Lower leg skin (tissue), 4 donors: Measurements from ENCODE around the gene C5AR2. TPM values are rescaled to one million over a fixed set of nuclear protein-coding genes. Genes with fewer than 3 reads are reported as not detected.

Source experiments
- DNase-seq, 2 donors: peaks; one replicate each; pipeline ENCODE4 v3.0.0-alpha.2; 2019; ENCODE audit warnings: low spot score in 2 of 2
- H3K4me3 ChIP-seq: fragments of 200-600 bp; sonication (generic); 2 replicates; pipeline ENCODE4 v1.5.1; 2017; ENCODE audit warnings: mild to moderate bottlenecking, low read depth; ENCODE audit not compliant: poor library complexity, severe bottlenecking
- POLR2A ChIP-seq, 2 donors: fragments of 450-650 bp; IDR thresholded peaks; one replicate each; pipeline ENCODE4 v1.6.1; 2016 to 2017; ENCODE audit warnings: antibody characterized with exemption in 2 of 2, mild to moderate bottlenecking in 1 of 2, moderate library complexity in 1 of 2
- WGBS, 2 donors: methylation state at CpG; one replicate each; pipeline ENCODE4 v1.1.5; 2018; 5-methylcytosine and 5-hydroxymethylcytosine counted together
- intact Hi-C: fragments of 100-400 bp; cut with DNase I; formaldehyde crosslinking; loops from one replicate; pipeline ENCODE4 v1.15.0; 2023; ENCODE audit warnings: low total_unique reads
- total RNA-seq, 4 donors: library from RNA; depleted of rRNA; stranded (reverse); fragments of >200 nt; gene quantifications; one replicate each; pipeline ENCODE4 v1.1.0, GENCODE V29; 2016
- TF ChIP-seq, protein P1 (sequence below), 3 donors: fragments of 450-650 bp; IDR thresholded peaks; one replicate each; pipeline ENCODE4 v1.5.1; 2016; ENCODE audit warnings: antibody characterized with exemption in 3 of 3, mild to moderate bottlenecking in 3 of 3, moderate library complexity in 2 of 3

The C5AR2 gene
- total RNA-seq, 4 donors from 2014 or later, result 0.91 to 3.5 (median 1.7) TPM

DNA sequence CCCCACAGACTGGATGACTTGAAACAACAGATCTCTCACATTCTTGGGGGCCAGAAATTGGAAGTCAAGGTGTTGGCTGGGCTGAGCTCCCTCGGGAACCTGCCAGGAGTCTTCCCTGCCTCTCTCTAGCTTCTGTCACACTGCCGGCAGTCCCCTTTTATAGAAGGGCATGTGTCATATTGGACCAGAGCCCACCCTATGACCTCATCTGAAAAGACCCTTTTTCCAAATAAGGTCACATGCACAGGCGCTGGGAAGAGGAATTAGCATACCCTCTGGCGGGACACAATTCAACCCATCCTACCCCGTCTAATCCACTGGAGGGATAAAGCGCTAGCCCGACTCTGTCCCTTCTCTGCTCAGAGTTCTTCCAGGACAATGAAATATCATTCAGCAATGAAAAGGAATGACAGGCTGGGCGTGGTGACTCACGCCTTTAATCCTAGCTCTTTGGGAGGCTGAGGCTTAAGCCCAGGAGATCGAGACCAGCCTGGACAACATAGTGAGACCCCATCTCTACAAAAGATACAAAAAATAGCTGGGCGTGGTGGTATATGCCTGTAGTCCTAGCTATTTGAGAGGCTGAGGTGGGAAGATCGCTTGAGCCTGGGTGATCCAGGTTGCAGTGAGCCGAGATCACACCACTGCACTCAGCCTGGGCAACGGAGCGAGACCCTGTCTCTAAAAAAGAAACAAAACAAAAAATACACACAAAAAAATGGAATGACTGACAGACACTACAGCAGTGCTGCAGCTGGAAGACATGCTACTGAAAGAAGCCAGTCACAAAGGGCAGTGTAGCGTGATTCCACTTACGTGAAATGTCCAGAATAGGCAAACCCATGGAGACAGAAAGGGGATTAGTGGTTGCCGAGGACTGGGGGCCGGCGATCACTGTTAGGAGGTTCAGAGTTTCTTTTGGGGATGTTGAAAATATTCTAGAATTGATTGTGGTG lies 58.8 kb downstream of the C5AR2 start:
- TF ChIP-seq, protein P1, sequence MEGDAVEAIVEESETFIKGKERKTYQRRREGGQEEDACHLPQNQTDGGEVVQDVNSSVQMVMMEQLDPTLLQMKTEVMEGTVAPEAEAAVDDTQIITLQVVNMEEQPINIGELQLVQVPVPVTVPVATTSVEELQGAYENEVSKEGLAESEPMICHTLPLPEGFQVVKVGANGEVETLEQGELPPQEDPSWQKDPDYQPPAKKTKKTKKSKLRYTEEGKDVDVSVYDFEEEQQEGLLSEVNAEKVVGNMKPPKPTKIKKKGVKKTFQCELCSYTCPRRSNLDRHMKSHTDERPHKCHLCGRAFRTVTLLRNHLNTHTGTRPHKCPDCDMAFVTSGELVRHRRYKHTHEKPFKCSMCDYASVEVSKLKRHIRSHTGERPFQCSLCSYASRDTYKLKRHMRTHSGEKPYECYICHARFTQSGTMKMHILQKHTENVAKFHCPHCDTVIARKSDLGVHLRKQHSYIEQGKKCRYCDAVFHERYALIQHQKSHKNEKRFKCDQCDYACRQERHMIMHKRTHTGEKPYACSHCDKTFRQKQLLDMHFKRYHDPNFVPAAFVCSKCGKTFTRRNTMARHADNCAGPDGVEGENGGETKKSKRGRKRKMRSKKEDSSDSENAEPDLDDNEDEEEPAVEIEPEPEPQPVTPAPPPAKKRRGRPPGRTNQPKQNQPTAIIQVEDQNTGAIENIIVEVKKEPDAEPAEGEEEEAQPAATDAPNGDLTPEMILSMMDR (IDR thresholded peaks at IDR 0.05), result no peak
- no peak for TF ChIP-seq POLR2A (IDR thresholded peaks at IDR 0.05)
- H3K4me3 ChIP-seq, result no peak overlapping the region
- intact Hi-C loops, result no loop called here
- WGBS, 2 donors, result 75 to 77% methylated on average over 20 of the region's 20 CpGs
- DNase-seq, result no peak

DNA sequence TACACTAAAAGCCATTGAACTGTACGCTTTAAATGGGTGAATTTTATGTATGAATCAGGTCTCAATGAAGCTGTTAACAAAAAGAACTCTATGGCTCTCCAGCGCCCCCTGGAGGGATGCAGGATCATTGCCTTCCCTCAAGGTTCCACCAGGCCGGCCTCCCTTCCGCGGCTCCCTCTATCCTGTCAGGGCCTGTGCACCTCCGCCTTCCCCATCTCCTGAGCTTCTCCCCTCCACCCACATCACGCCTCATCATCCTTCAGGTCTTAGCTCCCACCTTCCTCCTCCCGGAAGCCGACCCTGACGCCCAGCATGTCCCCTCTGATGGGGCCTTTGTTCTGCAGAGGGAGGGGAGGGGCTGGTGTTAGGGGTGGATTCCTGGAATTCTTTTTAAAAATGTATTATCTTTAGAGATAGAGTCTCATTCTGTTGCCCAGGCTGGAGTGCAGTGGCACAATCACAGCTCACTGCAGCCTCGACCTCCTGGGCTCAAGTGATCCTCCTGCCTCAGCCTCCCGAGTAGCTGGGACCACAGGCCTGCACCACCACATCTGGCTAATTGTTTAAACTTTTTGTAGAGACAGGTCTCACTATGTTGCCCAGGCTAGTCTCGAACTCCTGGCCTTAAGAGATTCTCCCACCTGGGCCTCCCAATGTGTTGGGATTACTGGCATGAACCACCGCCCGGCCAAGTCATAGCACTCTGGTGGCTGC lies 59.7 kb downstream of the C5AR2 start:
- intact Hi-C loops, result no loop called here
- 35% methylated on average over 15 of the region's 15 CpGs for WGBS, 2 donors
- TF ChIP-seq POLR2A (IDR thresholded peaks at IDR 0.05), result no peak
- TF ChIP-seq, protein P1 (IDR thresholded peaks at IDR 0.05), result peak in 2 of 3 donors; percentile 12 to 62
- DNase-seq, result peak; percentile 60 to 93
- no peak overlapping the region for H3K4me3 ChIP-seq

Other genes starting within 250 kb of the C5AR2 start
- gene ZC3H4, start 218.4 kb upstream of the C5AR2 start, total RNA-seq, result 10 to 100 TPM; 21.8 to 29.5 (median 27.6) TPM
- gene SAE1, start 201.3 kb upstream of the C5AR2 start, total RNA-seq, result 10 to 100 TPM; 38.8 to 56.1 (median 44.2) TPM
- 10 to 100 TPM; 11.2 to 33.0 (median 14.4) TPM for gene BBC3, start 101.0 kb upstream of the C5AR2 start, total RNA-seq
- gene CCDC9, start 75.7 kb upstream of the C5AR2 start, total RNA-seq, result 10 to 100 TPM; 26.4 to 46.6 (median 33.7) TPM
- gene INAFM1, start 57.3 kb upstream of the C5AR2 start, total RNA-seq, result 10 to 100 TPM in 1 of 4 donors, 1 to 10 TPM in 3; 6.0 to 13.6 (median 8.2) TPM
- 1 to 10 TPM; 1.1 to 3.7 (median 2.0) TPM for gene C5AR1, start 22.3 kb upstream of the C5AR2 start, total RNA-seq
- 10 to 100 TPM; 11.1 to 28.7 (median 18.9) TPM for gene DHX34, start 17.1 kb downstream of the C5AR2 start, total RNA-seq
- gene MEIS3, start 87.4 kb downstream of the C5AR2 start, total RNA-seq, result 1 to 10 TPM; 1.9 to 8.5 (median 4.6) TPM
- 1 to 10 TPM in 2 of 4 donors, under 1 TPM in 1, not detected in 1; 0.38 to 2.3 (median 1.6) TPM for gene SLC8A2, start 139.7 kb downstream of the C5AR2 start, total RNA-seq
- gene KPTN, start 152.0 kb downstream of the C5AR2 start, total RNA-seq, result 1 to 10 TPM; 3.5 to 9.0 (median 5.9) TPM
- 100 to 1,000 TPM; 182 to 344 (median 221) TPM for gene NAPA, start 182.9 kb downstream of the C5AR2 start, total RNA-seq
- 1 to 10 TPM in 1 of 4 donors, under 1 TPM in 2, not detected in 1; 0.08 to 1.5 (median 0.69) TPM for gene ZNF541, start 241.0 kb downstream of the C5AR2 start, total RNA-seq